ENCODE measurements around the gene GNL3. TPM values are rescaled to one million over a fixed set of nuclear protein-coding genes. Genes with fewer than 3 reads are reported as not detected.

GNL3 gene
- polyA plus RNA-seq, 2 of the 4 experiments (the other 2 are of a cell fraction): 125 to 139 TPM

DNA sequence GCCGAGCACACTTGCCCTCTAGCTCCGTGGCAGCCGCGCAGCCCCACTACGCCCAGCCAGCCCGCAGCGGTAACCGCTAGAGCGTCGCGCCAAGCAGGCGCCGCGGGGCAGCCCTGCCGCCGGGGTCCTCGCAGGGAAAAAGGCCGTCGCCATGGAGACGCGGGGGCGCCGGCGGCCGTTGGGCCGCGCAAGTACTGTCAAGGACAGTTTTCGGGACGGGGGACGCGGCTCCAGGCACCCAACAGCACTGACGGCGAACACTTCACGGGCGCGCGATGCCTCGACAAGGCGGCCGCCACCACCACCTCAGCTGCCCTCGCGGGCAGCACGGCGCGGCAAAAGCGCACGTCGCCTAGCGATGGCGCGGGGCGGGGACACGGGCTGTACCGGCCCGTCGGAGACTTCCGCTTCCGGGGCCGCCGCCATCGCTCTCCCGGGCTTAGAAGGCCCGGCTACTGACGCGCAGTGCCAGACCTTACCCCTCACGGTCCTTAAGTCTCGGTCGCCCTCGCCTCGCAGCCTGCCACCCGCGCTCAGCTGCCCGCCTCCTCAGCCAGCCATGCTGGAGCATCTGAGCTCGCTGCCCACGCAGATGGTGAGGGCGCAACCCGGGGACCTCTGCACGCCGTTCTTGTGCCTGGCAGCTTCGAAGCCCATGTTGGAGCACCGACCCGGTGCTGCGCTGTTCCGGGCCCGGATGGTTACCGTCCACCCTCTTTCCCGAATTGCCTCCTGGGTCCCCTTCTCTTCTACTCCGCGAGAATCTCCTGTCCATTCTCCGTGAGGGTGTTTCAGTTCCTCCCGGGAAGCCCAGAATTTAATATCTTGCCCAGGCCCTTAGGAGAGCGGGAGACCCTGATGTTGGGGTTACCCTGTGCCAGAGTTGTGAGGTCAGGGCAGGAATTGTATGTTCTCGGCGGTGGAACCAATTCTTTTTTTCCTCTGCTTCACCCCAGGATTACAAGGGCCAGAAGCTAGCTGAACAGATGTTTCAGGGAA, 20.2 kb downstream of the GNL3 start, which contains the start of the genes GLT8D1 and SPCS1:
GLT8D1 (minus strand) TSS at position 104 of the 999 bp plus-strand sequence. CDS start 5,331 bp downstream, outside the sequence.
SPCS1 (plus strand) TSS at position 419 of the 999 bp plus-strand sequence; CDS start at position 560, 141 bp downstream.
- TF ChIP-seq JUN (IDR thresholded peaks at IDR 0.05): peak; percentile 56 to 80; a peak in 4 of 5 replicates
- TF ChIP-seq PHF8 (IDR thresholded peaks at IDR 0.05; ENCODE audit: borderline replicate concordance, low read depth): peak; percentile 68
- TF ChIP-seq GATA3 (IDR thresholded peaks at IDR 0.05; ENCODE audit: borderline replicate concordance): 0 out of 2 replicates have a peak, but pooled peaks have one; percentile 27
- no peak for TF ChIP-seq EHMT2 (IDR thresholded peaks at IDR 0.05; ENCODE audit: low read depth)
- peak; percentile 90 for TF ChIP-seq POLR2A (IDR thresholded peaks at IDR 0.05; ENCODE audit: low read length)
- TF ChIP-seq, protein P1, sequence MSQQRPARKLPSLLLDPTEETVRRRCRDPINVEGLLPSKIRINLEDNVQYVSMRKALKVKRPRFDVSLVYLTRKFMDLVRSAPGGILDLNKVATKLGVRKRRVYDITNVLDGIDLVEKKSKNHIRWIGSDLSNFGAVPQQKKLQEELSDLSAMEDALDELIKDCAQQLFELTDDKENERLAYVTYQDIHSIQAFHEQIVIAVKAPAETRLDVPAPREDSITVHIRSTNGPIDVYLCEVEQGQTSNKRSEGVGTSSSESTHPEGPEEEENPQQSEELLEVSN (IDR thresholded peaks at IDR 0.05; ENCODE audit: borderline replicate concordance, low read depth): peak; percentile 52; the same call in 1 of the 2 replicates
- TF ChIP-seq, protein P2, sequence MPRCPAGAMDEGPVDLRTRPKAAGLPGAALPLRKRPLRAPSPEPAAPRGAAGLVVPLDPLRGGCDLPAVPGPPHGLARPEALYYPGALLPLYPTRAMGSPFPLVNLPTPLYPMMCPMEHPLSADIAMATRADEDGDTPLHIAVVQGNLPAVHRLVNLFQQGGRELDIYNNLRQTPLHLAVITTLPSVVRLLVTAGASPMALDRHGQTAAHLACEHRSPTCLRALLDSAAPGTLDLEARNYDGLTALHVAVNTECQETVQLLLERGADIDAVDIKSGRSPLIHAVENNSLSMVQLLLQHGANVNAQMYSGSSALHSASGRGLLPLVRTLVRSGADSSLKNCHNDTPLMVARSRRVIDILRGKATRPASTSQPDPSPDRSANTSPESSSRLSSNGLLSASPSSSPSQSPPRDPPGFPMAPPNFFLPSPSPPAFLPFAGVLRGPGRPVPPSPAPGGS (IDR thresholded peaks at IDR 0.05): peak; percentile 48; the same call in 2 of the 3 replicates
- TF ChIP-seq FOSL2 (IDR thresholded peaks at IDR 0.05): no peak
- TF ChIP-seq FOSL2 (CRISPR knock-in tag; IDR thresholded peaks at IDR 0.05): no peak
- TF ChIP-seq KDM5A (IDR thresholded peaks at IDR 0.05): peak; percentile 73
- TF ChIP-seq, protein P3, sequence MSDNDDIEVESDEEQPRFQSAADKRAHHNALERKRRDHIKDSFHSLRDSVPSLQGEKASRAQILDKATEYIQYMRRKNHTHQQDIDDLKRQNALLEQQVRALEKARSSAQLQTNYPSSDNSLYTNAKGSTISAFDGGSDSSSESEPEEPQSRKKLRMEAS (IDR thresholded peaks at IDR 0.05): peak; percentile 76
- Histone ChIP-seq H3K4me2 (peak within 1 kb of the TSS; percentile 97), H3K27ac (peak within 1 kb of the TSS; percentile 94 to 99), H3K4me1 (peaks cover 25% of the 10 kb centered on the region), H3K9me3 (no peaks in the 10 kb centered on the region), H3K4me3 (peak within 1 kb of the TSS; percentile 74)
- ATAC-seq: peak; percentile 92 to 97
- no peak for FAIRE-seq
- ChIA-PET CTCF (interaction anchor here (1.1 kb wide), 1 partner anchor 11 kb away, joined by 3 read pairs; no protein-coding TSS in a partner anchor), POLR2A (interaction anchor here (0.9 to 1.7 kb wide), 5 partner anchors 10 to 35 kb away, joined by 3 to 6 read pairs (median 4); no protein-coding TSS in a partner anchor)
- 1% methylated on average over 19 of the region's 94 CpGs for WGBS (ENCODE audit: missing lambda C conversion rate)
- DNase-seq (ENCODE audit: low read depth in 1 of 2, low spot score in 1 of 2): peak; percentile 71 to 88

DNA sequence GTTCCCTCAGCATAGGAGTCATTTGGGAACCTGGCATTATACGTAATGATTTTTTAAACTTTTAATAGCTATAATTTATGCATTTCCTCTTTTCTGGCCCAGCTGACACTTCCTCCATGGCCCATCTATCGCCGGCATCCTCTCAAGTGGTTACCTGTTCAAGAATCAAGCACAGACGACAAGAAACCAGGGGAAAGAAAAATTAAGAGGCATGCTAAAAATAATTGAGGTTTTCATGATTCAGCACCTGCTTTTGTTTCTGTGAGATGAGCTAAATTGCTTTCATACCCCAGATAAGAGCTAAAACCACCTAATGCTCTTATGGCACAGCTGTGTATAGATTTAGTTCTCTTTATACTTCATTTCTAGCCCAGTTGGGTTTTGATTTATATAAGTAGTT, 21.8 kb downstream of the GNL3 start:
- peak overlapping the region; percentile 74; the same call in 2 of the 3 replicates for H3K4me3 ChIP-seq
- H3K27ac ChIP-seq: no peak overlapping the region
- H3K9me3 ChIP-seq: no peaks in the 10 kb centered on the region
- 90% methylated on average over 4 of the region's 4 CpGs for WGBS (ENCODE audit: missing lambda C conversion rate)
- ChIA-PET POLR2A (no interaction called here), CTCF (no interaction called here)
- peak overlapping the region; percentile 97 for H3K4me2 ChIP-seq
- FAIRE-seq (no peak), ATAC-seq (no peak), DNase-seq (ENCODE audit: low read depth in 1 of 2, low spot score in 1 of 2) (no peak)
- TF ChIP-seq KDM5A (IDR thresholded peaks at IDR 0.05) (no peak), JUN (IDR thresholded peaks at IDR 0.05) (no peak), HDAC2 (IDR thresholded peaks at IDR 0.05) (no peak), FOSL2 (IDR thresholded peaks at IDR 0.05) (no peak), FOSL2 (CRISPR knock-in tag; IDR thresholded peaks at IDR 0.05) (no peak), RFX5 (IDR thresholded peaks at IDR 0.05) (no peak), HOXA7 (CRISPR knock-in tag; IDR thresholded peaks at IDR 0.05) (no peak), NR3C1 (IDR thresholded peaks at IDR 0.05) (no peak), RAD21 (conservative IDR thresholded peaks at IDR 0.05 in 1 of 2, IDR thresholded peaks at IDR 0.05 in 1 of 2) (no peak), CHD4 (IDR thresholded peaks at IDR 0.05; ENCODE audit: borderline replicate concordance) (no peak), NFE2L2 (conservative IDR thresholded peaks at IDR 0.05; ENCODE audit: low read length) (no peak), POLR2A (IDR thresholded peaks at IDR 0.05; ENCODE audit: low read length) (no peak), JUNB (IDR thresholded peaks at IDR 0.05) (no peak)
- TF ChIP-seq, protein P4, sequence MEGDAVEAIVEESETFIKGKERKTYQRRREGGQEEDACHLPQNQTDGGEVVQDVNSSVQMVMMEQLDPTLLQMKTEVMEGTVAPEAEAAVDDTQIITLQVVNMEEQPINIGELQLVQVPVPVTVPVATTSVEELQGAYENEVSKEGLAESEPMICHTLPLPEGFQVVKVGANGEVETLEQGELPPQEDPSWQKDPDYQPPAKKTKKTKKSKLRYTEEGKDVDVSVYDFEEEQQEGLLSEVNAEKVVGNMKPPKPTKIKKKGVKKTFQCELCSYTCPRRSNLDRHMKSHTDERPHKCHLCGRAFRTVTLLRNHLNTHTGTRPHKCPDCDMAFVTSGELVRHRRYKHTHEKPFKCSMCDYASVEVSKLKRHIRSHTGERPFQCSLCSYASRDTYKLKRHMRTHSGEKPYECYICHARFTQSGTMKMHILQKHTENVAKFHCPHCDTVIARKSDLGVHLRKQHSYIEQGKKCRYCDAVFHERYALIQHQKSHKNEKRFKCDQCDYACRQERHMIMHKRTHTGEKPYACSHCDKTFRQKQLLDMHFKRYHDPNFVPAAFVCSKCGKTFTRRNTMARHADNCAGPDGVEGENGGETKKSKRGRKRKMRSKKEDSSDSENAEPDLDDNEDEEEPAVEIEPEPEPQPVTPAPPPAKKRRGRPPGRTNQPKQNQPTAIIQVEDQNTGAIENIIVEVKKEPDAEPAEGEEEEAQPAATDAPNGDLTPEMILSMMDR (IDR thresholded peaks at IDR 0.05): no peak
- TF ChIP-seq, protein P5, sequence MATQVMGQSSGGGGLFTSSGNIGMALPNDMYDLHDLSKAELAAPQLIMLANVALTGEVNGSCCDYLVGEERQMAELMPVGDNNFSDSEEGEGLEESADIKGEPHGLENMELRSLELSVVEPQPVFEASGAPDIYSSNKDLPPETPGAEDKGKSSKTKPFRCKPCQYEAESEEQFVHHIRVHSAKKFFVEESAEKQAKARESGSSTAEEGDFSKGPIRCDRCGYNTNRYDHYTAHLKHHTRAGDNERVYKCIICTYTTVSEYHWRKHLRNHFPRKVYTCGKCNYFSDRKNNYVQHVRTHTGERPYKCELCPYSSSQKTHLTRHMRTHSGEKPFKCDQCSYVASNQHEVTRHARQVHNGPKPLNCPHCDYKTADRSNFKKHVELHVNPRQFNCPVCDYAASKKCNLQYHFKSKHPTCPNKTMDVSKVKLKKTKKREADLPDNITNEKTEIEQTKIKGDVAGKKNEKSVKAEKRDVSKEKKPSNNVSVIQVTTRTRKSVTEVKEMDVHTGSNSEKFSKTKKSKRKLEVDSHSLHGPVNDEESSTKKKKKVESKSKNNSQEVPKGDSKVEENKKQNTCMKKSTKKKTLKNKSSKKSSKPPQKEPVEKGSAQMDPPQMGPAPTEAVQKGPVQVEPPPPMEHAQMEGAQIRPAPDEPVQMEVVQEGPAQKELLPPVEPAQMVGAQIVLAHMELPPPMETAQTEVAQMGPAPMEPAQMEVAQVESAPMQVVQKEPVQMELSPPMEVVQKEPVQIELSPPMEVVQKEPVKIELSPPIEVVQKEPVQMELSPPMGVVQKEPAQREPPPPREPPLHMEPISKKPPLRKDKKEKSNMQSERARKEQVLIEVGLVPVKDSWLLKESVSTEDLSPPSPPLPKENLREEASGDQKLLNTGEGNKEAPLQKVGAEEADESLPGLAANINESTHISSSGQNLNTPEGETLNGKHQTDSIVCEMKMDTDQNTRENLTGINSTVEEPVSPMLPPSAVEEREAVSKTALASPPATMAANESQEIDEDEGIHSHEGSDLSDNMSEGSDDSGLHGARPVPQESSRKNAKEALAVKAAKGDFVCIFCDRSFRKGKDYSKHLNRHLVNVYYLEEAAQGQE (IDR thresholded peaks at IDR 0.05): no peak
- peaks cover 25% of the 10 kb centered on the region for H3K4me1 ChIP-seq

All from A549 (cell line).